Ascending aorta (tissue), 2 donors: Measurements from ENCODE around the gene RFC4. TPM values are rescaled to one million over a fixed set of nuclear protein-coding genes. Genes with fewer than 3 reads are reported as not detected.

Source experiments
- DNase-seq, 2 donors: peaks; one replicate each; pipeline ENCODE4 v3.0.0-alpha.2; 2019; ENCODE audit warnings: low spot score in 2 of 2
- H3K27ac ChIP-seq, 2 donors: fragments of 200-600 bp; sonication (generic); one replicate each; pipeline ENCODE4 v1.5.1; 2016 to 2017; ENCODE audit warnings: mild to moderate bottlenecking in 1 of 2
- H3K27me3 ChIP-seq: fragments of 200-600 bp; sonication (generic); one replicate; pipeline ENCODE4 v1.5.1; 2017
- H3K36me3 ChIP-seq, 2 donors: fragments of 200-600 bp; sonication (generic); one replicate each; pipeline ENCODE4 v1.5.1; 2016
- H3K4me1 ChIP-seq, 2 donors: fragments of 200-600 bp; sonication (generic); one replicate each; pipeline ENCODE4 v1.5.1; 2016 to 2017; ENCODE audit warnings: mild to moderate bottlenecking in 1 of 2
- H3K4me3 ChIP-seq, 2 donors: fragments of 200-600 bp; sonication (generic); one replicate each; pipeline ENCODE4 v1.5.1; 2016 to 2017; ENCODE audit warnings: mild to moderate bottlenecking in 1 of 2
- H3K9me3 ChIP-seq, 2 donors: fragments of 200-600 bp; sonication (generic); one replicate each; pipeline ENCODE4 v1.5.1; 2016
- CTCF ChIP-seq, 3 experiments: fragments of 200-600 bp in 2 of 3; fragments of 450-650 bp in 1 of 3; sonication (generic) in 2 of 3; IDR thresholded peaks; one replicate each; pipeline ENCODE4 v1.5.1; 2016 to 2019; ENCODE audit warnings: antibody characterized with exemption in 3 of 3, mild to moderate bottlenecking in 1 of 3, moderate library complexity in 1 of 3
- intact Hi-C: fragments of 100-400 bp; cut with DNase I; formaldehyde crosslinking; loops from one replicate; pipeline ENCODE4 v1.15.1; 2023
- total RNA-seq: library from RNA; depleted of rRNA; stranded (reverse); fragments of >200 nt; gene quantifications from one replicate; pipeline ENCODE4 v1.1.0, GENCODE V29; 2016

RFC4 gene
- total RNA-seq, 1 donor from 2014 or later: 23.8 TPM

GRCh38 chr3:186828340-186828739 lies 22.1 kb upstream of the RFC4 start:
- DNase-seq: peak in 1 of 2 donors; percentile 22
- Histone ChIP-seq H3K27me3 (peaks cover 7% of the 10 kb centered on the region), H3K4me3 (no peak overlapping the region), H3K4me1 (peaks cover 3 to 5% of the 10 kb centered on the region in 2 donors), H3K36me3 (no peaks in the 10 kb centered on the region), H3K9me3 (no peaks in the 10 kb centered on the region), H3K27ac (no peak overlapping the region)
- intact Hi-C loops: no loop called here
- TF ChIP-seq CTCF (IDR thresholded peaks at IDR 0.05): no peak

GRCh38 chr3:186826976-186827857 lies 20.9 kb upstream of the RFC4 start:
- Histone ChIP-seq H3K27me3 (peaks cover 7% of the 10 kb centered on the region), H3K27ac (peak overlapping the region; percentile 57 to 62), H3K4me3 (peak overlapping the region; percentile 62 to 86), H3K36me3 (no peaks in the 10 kb centered on the region), H3K4me1 (peaks cover 3 to 5% of the 10 kb centered on the region in 2 donors), H3K9me3 (no peaks in the 10 kb centered on the region)
- intact Hi-C loops: loop anchor here (2.0 kb wide), 1 partner anchor 20 kb away; the partner anchor contains the start of gene RFC4
- DNase-seq: peak in 1 of 2 donors; percentile 88
- TF ChIP-seq CTCF (IDR thresholded peaks at IDR 0.05): no peak

GRCh38 chr3:186826410-186826975 lies 20.2 kb upstream of the RFC4 start:
- peaks cover 7% of the 10 kb centered on the region for H3K27me3 ChIP-seq
- no peaks in the 10 kb centered on the region for H3K9me3 ChIP-seq
- no peak overlapping the region for H3K27ac ChIP-seq
- no peak for TF ChIP-seq CTCF (IDR thresholded peaks at IDR 0.05)
- DNase-seq: peak in 1 of 2 donors; percentile 64
- peaks cover 3 to 5% of the 10 kb centered on the region in 2 donors for H3K4me1 ChIP-seq
- no peaks in the 10 kb centered on the region for H3K36me3 ChIP-seq
- intact Hi-C loops: loop anchor here (2.0 kb wide), 1 partner anchor 20 kb away; the partner anchor contains the start of gene RFC4
- H3K4me3 ChIP-seq: peak overlapping the region; percentile 62 to 86

- peak overlapping the region in 1 of 2 donors; percentile 86 for H3K4me3 ChIP-seq
- DNase-seq: peak in 1 of 2 donors; percentile 54
- intact Hi-C loops: loop anchor here (2.0 kb wide), 2 partner anchors 19 to 209 kb away; partner anchors contain the start of gene RFC4
Measured at GRCh38 chr3:186825872-186826409, 19.7 kb upstream of the RFC4 start.

More at GRCh38 chr3:186825872-186826409, 19.7 kb upstream of the RFC4 start:
- TF ChIP-seq CTCF (IDR thresholded peaks at IDR 0.05): no peak
- H3K4me1 ChIP-seq: peaks cover 3 to 5% of the 10 kb centered on the region in 2 donors
- H3K27me3 ChIP-seq: peaks cover 7% of the 10 kb centered on the region
- H3K9me3 ChIP-seq: no peaks in the 10 kb centered on the region
- no peaks in the 10 kb centered on the region for H3K36me3 ChIP-seq
- no peak overlapping the region for H3K27ac ChIP-seq
